Stimulated activated CD8-positive, alpha-beta memory T cell treated with anti-CD3 and anti-CD28 coated beads, Interleukin-4, amount 100 ng/mL, for 24 hours (primary cell): ENCODE results near the gene AMHR2.

ENCODE experiments used
- DNase-seq: peaks from one replicate; pipeline ENCODE4 v3.0.0-alpha.2; 2020; ENCODE audit warnings: low read depth

AMHR2 gene

GRCh38 chr12:53452159-53453077, 28.8 kb downstream of the AMHR2 start:
- peak; percentile 66 for DNase-seq

- DNase-seq, result no peak
These were observed 30.4 kb downstream of the AMHR2 start for GRCh38 chr12:53453953-53454640.

GRCh38 chr12:53454707-53455106, 31.1 kb downstream of the AMHR2 start:
- no peak for DNase-seq

GRCh38 chr12:53456654-53457366, 33.2 kb downstream of the AMHR2 start:
- no peak for DNase-seq

GRCh38 chr12:53459097-53459496, 35.4 kb downstream of the AMHR2 start:
- DNase-seq, result no peak

GRCh38 chr12:53461059-53461458, 37.4 kb downstream of the AMHR2 start:
- DNase-seq, result no peak

GRCh38 chr12:53461591-53461990, 37.9 kb downstream of the AMHR2 start:
- DNase-seq, result no peak

GRCh38 chr12:53462935-53463334, 39.3 kb downstream of the AMHR2 start:
- DNase-seq, result no peak

GRCh38 chr12:53463802-53464560, 40.3 kb downstream of the AMHR2 start:
- no peak for DNase-seq

- no peak for DNase-seq
These were observed 41.2 kb downstream of the AMHR2 start for GRCh38 chr12:53464685-53465418.

GRCh38 chr12:53465679-53466078, 42.0 kb downstream of the AMHR2 start:
- DNase-seq, result no peak

- DNase-seq, result no peak
These were observed 43.0 kb downstream of the AMHR2 start for GRCh38 chr12:53466640-53467039.

- DNase-seq, result no peak
These were observed 43.4 kb downstream of the AMHR2 start for GRCh38 chr12:53467082-53467481.

- no peak for DNase-seq
These were observed 44.2 kb downstream of the AMHR2 start for GRCh38 chr12:53467880-53468279.

GRCh38 chr12:53468282-53468681, 44.6 kb downstream of the AMHR2 start:
- DNase-seq, result no peak

- no peak for DNase-seq
These were observed 48.5 kb downstream of the AMHR2 start for GRCh38 chr12:53472056-53472582.

GRCh38 chr12:53474077-53474476, 50.4 kb downstream of the AMHR2 start:
- no peak for DNase-seq

GRCh38 chr12:53474819-53475218, 51.2 kb downstream of the AMHR2 start:
- no peak for DNase-seq

GRCh38 chr12:53476769-53477209, 53.1 kb downstream of the AMHR2 start:
- no peak for DNase-seq

- DNase-seq, result no peak
These were observed 55.2 kb downstream of the AMHR2 start for GRCh38 chr12:53478865-53479264.

GRCh38 chr12:53479331-53479730, 55.7 kb downstream of the AMHR2 start:
- DNase-seq, result no peak
